ENCODE results near the gene EPHB2. TPM values are rescaled to one million over a fixed set of nuclear protein-coding genes. Genes with fewer than 3 reads are reported as not detected.

EPHB2 gene
- polyA plus RNA-seq, 1 donor, result 15.7 TPM

DNA sequence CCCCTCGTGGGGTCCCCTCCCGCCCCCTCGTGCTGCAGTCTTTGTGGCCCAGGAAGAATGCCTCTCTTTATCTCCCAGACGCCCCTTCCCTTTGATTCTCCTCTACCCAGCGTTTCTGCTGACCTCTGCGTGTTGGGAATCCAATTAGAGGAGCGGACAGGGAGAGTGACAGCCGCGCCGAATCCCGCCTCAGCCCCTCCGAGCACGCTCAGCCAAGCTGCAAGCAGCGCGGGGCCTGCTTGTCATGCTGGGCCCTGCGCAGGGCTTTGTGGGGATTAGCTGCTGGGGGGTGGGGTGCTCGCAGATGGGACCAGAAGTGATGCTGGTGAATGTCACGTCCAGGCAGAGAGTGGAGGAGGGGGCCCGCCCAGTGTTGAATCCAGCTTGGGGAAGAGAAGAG lies 91.1 kb downstream of the EPHB2 start:
- DNase-seq (ENCODE audit: low read depth), result no peak

DNA sequence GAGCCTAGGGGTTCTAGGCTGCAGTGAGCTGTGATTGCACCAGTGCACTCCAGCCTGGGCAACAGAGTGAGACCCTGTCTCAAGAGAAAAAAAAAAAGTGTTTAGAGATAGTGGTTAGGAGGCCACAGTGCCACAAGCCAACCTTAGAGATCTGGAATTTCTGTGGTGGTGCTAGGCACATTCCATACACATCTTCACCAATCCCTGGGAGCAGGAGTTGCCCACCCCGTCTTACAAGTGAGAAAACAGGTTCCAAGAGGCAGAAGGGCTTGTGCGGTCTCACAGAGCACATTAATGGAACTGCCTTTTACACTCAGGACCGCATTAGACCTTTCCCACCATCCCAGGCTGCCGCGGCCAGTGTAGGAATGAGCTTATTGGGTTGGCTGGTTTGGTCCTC lies 93.2 kb downstream of the EPHB2 start:
- DNase-seq (ENCODE audit: low read depth), result no peak

DNA sequence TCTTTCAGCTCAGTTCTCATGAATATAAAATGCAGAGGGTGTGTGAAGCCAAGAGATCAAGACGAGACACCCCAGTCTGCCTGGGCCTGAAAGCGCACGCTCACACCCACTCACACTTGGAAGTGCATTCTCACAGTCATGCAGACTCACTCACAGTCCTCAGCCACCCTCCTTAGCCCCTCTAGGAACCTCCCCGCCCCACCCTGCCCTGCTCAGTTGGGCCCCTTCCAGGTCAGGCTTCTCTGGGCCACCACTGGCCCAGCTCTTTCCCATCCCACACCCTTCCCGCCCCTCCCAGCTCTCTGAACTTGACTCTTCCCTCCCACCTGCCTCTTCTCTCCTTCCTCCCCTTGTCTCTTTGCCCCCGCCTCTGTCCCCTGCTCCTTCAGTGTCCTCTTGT lies 93.8 kb downstream of the EPHB2 start:
- DNase-seq (ENCODE audit: low read depth), result no peak

DNA sequence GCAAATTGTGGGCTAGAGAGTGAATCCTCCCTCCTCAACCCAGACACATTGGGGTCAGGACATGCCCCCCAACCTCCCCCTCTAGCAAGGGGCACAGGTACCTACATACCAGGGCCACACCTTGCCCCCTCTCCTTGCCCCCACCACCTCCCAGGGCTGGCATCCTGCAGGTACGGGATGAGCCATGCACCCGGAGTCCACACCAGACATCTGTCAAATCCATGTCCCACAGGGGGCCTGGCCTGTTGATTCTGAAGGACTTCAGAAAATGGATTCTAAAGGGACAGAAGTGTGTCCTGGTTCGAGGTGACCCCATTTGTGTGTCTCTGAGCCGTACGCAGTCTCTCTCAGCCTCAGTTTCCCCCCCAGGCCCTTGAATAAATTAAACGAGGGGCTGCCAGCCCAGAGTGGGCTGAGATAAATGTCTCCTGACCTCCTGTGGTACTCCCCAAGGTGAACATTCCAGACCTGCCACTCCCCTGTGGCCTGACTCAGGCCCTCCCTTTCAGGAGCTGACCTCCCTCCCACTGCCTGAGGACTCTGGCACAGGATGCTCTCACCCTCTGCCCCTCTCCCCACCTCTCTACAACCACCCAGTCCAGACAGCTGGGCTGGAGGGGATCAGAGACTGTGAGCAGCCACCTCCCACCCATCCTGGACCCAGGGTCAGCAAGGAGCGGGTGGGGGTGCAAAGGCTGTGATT lies 94.5 kb downstream of the EPHB2 start:
- no peak for DNase-seq (ENCODE audit: low read depth)

DNA sequence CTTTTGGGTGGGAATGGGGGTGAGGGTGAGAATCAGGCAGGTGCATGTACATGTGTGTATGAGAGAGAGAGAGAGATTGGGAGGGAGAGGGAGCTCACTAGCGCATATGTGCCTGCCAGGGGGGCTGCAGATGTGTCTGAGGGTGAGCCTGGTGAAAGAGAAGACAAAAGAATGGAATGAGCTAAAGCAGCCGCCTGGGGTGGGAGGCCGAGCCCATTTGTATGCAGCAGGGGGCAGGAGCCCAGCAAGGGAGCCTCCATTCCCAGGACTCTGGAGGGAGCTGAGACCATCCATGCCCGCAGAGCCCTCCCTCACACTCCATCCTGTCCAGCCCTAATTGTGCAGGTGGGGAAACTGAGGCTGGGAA lies 95.0 kb downstream of the EPHB2 start:
- DNase-seq (ENCODE audit: low read depth), result no peak

DNA sequence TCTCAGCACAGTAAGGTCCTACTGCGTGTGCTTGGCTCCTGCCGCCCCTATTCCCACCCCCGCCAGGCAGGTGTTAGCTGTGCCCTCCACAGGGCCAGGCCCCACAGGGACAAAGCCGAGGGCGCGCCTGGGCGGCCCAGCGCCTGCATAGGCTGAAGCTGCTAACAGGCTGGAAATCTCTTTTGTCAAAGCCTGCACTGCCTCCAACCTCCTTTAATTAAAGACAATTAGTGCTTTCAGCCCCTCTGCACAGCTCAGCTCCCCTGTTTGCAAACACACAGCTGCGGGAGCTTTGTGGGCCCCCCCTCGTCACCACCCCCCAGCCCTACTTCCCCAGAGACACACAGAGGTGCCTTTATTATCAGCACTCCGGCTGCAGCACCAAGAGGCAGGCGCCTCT lies 95.9 kb downstream of the EPHB2 start:
- no peak for DNase-seq (ENCODE audit: low read depth)

DNA sequence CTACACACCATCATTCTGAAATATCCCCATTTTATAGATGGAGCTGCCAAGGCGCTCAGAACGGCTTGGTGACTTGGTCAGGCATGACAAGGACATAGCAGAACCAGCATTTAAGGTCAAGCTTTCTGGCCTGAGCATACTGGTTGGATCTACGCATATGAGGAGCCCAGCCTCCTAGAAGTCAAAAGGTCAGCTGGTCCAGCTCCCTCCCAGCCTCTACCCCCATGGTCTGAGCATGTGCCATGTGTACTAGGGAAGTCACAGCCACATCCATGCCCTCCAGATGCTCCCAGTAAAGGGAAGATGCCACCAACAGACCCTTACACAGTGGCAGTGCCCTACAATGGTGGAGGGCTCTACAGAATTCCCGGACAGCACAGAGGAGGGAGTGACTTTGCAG lies 96.7 kb downstream of the EPHB2 start:
- no peak for DNase-seq (ENCODE audit: low read depth)

DNA sequence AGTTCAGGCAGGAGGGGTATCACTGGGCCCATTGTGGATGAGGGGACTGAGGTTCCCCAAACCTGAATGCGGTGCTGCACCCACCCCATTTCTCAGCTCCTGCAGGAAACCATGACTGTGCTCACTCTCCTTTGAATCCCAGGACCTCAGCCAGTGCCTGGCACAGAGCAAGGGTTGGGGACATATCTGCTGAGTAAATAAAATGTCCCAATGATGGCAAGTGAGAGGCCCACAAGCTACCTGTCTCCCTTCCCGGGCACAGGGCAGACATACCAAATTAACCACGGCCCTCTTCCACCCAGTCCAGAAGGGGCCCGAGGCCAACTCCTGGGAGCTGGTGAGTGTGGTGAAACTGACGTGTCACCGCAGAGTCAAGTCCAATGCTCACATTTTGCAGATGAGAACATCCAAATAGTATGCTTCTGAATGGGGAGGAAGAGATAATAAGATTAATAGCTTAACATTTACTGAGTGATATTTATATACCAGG lies 97.6 kb downstream of the EPHB2 start:
- no peak for DNase-seq (ENCODE audit: low read depth)

DNA sequence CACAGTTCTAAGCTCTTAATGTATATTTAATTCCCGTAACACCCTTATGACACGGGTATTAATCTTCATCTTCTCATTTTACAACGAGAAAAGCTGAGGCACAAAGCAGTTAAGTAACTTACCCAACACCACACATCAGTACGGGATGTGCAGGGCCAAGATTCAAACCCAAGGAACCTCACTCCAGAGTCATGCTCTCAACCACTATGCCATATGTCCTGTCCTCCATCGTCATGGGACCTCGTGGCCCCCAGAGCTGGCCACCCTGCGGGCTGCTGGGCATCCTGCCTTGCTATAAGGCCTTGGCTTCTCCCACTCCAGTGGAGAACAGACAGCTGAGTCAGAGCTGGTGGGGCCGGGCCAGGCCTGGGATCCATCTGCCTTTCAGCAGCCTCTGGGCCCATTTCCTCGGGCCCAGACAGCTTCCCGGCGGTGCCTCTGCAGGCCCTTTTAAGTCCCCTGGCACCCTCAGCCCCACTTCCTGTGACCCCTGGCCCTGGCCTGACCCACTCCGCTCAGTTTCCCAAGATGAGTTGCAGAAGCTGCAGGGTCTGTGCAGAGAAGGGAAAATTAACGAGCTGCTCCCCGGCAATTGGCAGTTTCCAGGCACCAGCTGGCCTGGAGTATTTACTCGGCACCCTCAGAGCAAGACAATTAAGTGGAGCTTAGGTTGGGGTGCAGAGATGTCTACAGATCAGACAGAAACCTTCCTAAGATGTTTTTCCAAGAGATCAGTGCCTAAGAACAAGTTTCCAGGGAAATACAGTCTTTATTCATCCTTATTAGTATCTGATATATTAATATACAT lies 98.2 kb downstream of the EPHB2 start:
- no peak for DNase-seq (ENCODE audit: low read depth)

DNA sequence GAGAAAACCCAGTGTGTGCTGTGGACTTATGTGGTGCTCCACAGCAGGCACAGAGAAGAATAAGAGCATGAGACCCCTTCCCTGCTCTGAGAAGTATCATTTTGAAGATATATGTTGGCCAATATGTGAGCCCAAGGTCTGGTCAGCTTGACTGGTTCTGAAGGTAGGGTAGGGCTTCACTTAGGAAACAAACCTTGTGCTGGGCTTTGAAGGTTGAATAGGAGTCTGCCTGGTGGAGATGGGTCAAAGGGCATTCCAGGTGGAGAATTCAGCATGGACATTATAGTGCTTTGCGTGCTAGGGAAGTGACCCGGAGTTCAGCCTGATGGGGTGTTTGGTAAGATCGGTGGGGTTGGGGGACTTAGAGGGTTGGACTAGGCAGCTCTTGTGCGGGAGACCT lies 99.1 kb downstream of the EPHB2 start:
- no peak for DNase-seq (ENCODE audit: low read depth)

DNA sequence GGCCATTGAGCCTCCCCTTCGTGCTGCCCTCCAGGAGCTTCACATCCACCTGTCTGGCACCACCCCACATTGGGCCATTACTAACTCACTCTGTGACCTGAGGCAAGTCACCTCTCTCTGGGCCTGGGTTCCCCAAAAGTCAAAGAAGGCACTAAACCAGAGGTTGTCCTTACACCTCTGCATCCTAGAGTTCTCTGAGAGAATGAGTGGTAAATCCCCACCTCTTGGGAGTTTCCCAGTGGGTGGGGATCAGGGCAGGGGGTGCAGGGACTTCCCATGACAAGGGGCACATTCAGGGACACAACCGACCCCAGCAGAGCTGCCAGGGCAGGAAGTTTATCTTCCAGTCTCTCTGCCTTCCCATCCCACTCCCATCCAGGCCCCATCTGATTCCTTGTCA lies 99.7 kb downstream of the EPHB2 start:
- no peak for DNase-seq (ENCODE audit: low read depth)

DNA sequence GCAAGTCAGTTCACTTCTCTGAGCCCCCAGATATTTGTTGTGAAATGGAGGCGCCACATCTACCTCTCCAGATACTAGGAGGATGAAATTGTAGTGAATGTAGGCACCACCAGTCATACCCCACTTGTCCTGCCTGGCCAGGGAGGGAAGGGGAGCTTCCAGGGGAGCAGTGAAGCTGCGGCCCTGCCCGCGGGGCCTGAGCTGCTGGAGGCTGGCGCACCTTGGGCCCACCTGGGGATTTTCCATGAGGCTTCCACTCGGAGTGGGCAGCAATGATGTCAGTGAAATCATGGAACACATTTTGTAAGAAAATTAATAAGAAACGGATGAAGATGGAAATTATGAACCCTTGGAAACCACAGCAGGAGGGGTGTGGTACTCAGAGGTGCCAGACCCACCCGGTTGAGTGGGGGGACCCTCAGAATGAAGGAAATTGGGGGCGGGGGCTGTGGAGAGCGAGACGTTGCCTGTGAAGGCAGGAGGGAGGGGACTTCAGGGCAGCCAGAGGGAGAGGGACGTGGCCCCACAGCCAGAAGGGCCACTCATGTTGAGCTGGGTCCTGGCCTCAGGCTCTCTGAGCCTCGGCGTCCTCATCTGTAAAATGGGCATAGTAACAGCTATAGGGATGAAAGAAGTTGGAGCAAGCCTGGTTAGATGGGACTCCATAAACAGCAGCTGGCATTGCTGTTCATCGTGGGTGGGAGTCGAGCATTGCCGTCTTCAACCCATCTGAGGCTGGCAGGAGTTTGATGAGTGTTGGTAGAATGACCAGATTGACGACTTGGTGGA lies 101.6 kb downstream of the EPHB2 start:
- DNase-seq (ENCODE audit: low read depth), result no peak

DNA sequence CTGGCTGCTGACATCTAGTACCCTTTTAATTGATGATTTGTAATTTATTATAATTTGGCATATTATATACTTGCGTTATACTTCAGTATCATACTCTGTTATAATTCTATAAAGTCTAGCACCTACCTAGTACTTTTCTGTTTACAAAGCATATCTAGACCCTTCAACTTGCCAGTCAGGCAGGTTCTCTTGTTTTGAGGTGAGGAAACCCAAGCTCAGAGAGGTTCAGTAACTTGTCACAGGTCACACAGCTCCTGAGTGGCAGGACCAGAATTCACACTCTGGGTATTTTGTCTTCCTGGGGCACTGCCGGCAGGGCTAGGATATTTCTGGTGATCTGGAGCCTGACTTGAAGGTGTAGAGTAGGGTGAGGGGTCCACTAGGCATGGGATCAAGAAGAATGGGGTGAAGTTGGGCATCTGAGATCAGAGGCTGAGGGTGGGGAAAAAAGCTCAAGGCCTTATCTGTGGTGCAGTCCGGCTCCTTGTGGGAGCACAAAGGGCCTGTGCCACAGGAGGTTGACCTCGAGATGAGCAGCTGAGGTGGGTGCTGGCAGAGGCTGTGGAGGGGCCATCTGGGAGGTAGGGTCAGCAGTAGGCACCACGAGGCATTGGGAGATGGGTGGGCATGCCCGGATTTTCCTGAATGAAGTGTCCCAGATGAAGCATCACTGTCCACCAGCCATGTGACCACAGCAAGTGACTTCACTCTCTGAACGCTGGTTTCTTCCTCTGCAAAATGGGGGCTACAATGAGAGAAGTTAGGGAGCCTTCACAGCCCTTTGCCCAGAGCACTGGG lies 102.6 kb downstream of the EPHB2 start:
- no peak for DNase-seq (ENCODE audit: low read depth)

DNA sequence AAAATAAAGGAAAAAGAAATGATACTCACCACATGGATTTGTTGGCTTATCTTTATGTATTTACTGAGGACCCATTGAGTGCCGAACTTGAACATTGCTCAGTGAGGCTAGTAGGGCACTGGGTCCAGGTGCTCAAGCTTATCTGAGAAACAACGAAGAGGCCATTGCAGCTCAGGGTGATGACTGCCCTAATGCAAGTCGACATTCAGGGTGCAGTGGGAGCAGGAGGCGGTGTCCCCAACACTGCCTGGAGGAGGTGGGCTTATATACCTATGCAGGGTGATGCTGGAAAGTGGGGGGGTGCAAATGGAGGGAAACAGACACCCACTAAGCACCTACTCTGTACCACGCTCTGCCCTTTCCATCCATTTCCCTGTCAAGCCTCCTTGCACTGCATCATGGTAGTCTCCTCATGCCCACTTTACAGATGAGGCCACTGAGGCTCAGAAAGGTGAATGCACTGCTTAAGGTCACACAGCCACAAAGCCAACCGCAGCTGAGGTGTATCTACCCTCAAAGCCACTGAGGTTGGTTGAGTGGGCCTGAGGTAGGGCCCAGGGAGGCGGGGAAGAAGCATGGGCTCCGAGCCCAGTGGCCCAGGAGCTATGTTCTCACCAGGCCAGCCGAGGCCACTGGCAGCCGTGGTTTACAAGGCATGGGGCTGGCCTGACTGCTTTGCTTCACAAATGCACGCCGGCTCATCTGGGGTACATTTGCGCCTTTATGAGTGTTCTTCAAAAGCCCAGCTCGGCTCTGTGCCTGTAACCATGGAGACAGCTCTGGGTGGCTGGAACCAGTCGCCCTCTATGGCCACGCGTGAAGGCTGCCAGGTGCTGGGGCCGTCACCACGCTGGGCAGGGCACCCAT lies 103.8 kb downstream of the EPHB2 start:
- peak; percentile 62 for DNase-seq (ENCODE audit: low read depth)

DNA sequence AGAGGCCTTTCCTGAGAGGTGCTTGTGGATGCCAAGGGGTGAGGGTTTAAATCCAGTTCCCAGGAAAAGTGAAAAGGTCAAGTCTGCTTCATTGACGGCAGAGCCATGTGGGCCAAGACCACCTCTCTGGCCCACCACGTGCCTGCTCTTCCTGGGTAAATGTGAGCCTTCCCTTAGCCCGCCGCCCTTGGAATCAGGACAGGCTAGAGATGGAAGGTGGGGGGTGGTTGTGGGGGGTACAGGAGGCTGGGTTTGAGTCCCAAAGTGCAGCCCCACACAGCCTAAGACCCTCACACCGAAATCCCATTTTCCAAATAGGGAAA lies 104.4 kb downstream of the EPHB2 start:
- DNase-seq (ENCODE audit: low read depth), result no peak

DNA sequence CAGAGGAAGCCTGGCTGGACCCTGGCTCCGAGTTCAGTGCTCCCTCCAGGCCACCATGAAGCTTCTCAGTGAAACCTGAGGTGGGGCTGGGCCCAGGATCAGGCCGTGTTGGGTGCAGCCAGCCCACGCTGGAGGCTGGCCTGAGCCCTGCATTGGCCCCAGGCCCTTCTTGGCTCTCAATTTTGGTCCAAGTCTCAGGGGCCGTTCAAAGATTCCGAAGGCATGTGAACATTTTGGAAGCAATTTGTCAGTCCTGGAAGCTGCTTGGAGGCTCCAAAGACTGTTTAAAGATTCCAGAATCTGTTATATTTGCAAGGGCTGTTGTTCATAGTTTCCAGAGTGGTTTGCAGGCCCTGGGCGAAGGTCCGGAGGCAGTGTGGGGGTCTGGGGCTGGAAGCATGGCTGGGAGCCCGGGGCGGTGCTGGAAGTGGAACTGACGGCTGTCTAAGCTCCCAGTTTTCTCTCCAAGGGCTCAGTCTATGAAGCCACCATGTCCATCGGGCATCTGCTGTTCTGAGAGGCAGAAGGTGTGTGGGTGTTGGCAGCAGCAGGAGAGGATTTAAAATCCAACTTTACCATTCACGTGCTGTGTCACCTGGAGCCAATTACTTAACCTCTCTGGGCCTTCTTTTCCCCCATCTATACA lies 104.9 kb downstream of the EPHB2 start:
- peak; percentile 83 for DNase-seq (ENCODE audit: low read depth)

DNA sequence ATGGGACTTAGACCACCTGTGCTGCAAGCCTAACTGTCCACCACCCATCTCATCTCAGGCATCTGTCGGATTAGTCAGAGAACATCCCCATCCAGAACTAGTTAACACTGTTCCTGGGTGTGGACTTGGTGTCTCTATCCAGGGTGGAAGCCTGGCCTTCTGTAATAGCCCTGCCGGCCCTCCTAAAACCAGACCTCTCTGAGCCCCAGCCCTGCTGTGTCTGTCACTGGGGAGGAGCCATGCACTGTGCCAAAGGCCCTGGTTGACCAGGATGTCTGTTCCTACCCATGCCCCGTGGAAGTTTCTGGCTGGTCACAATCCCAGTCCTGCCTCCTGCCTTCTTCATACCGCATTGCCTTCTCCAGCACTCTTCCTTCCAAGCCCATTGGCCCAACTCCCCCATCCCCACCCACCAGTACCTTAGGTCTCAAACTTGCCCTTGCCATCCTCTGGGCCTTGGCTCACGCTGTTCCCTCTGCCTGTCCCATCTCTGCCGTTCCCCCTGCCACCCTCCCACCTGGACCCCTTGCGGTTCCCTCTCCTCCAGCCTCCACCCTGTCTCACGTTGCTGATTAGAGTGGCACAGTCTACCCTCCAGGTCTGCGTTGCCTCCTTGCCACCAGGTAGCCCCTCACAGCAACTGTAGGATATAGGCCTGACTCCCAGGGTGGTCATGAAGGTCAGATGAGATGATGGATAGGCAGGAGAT lies 105.6 kb downstream of the EPHB2 start:
- DNase-seq (ENCODE audit: low read depth), result no peak

DNA sequence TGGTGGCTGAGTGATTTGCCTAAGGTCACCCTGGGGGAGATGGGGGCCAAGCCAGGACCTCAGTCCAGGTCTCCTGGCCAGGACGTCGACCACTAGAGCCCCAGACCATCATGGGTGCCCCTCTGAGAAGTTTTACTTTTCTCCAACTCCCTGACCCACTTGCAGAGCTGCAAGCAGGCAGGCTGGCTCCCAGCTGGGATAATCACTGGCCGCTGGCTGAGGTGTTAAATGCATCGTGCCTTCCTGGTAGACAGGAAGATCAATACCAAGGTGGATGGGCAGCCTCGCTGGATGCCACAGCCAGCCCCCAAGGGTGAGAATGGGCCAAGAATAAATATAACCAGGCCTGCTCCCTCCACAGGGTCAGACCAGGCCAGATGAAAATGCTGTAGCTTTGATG lies 106.2 kb downstream of the EPHB2 start:
- DNase-seq (ENCODE audit: low read depth), result no peak

DNA sequence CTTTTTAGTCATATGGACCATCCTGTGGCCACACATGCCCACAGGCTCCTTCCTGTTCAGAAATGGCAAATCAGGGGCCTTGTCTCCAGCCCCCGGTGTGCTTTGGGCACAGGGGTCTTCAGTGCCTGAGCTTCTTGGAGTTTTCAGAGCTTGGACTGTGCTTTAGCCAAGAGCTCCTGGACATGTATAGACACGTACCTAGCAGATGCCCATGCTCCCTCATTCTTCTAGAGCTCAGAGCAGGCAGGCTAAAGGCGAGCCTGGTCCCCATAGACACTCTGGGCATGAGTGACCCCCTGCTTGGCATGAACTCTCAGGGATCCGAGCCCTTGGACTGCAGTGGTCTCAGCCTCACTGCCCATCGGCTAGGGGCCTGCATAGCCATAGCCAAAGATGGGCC lies 106.8 kb downstream of the EPHB2 start:
- no peak for DNase-seq (ENCODE audit: low read depth)

Data from forelimb muscle (tissue), 1 donor.